ENCODE results near the gene RBMS1.

RBMS1 gene

GRCh38 chr2:160275656-160276055, 218.0 kb downstream of the RBMS1 start:
- Histone ChIP-seq H3K36me3 (ENCODE audit: insufficient read depth, low read length) (peaks cover 60% of the 10 kb centered on the region), H3K9ac (ENCODE audit: low read depth, low read length) (no peak overlapping the region), H3K9me3 (ENCODE audit: insufficient read depth, low read depth, low read length) (no peaks in the 10 kb centered on the region), H3K4me3 (ENCODE audit: low read length) (no peak overlapping the region), H3K27ac (ENCODE audit: low read depth, low read length) (no peak overlapping the region), H3K27me3 (ENCODE audit: insufficient read depth, low read length) (no peaks in the 10 kb centered on the region), H3K4me1 (ENCODE audit: insufficient read depth, low read length) (peaks cover 24% of the 10 kb centered on the region)
- 88% methylated on average over 2 of the region's 3 CpGs for whole genome bisulfite sequencing

DNA sequence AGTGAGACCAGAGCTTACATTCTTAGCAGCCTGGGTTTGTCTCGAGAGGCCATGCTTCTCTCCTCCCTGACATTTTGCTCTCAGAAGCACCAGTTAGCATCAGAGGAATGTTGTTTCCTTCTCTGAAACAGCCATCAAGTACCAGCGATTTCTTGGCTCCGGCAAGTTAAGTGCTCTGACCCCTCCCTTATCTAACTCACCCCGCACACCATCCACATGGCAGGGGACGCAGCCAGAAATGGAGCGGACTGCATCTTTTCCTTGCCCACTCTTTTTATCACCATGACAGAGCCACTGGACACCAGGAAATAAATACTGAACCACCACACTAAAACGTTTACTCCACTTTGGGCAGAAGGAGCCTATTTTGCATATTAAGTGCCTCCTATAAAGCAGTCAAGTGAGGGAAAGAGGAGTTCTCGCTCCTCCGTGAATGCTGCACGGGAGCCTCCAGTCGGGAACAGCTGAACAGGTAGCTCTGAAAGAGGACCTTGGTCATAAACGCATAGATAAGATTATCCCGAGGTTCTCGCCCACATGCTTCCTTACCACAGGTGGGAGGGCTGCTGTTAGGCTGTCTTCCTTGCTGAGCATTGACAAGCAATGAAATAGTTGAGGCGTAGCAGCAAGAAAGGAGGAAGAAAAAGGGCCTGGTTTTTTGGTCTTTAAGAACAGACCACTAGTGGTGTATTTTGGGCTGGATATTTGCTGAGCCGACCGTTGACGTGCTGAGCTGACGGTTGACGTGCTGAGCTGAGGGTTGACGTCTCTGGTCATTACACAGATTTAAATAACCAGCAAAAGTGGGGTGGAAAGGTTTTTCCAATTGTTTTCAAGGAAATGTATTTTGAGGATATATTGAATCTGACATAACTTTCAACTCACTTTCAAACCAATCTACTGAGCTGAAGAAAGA, 222.2 kb downstream of the RBMS1 start:
- peaks cover 27% of the 10 kb centered on the region for H3K36me3 ChIP-seq (ENCODE audit: insufficient read depth, low read length)
- H3K9ac ChIP-seq (ENCODE audit: low read depth, low read length), result no peak overlapping the region
- 83% methylated on average over 21 of the region's 21 CpGs for WGBS
- H3K27ac ChIP-seq (ENCODE audit: low read depth, low read length), result peak overlapping the region; percentile 82
- peaks cover 11% of the 10 kb centered on the region for H3K27me3 ChIP-seq (ENCODE audit: insufficient read depth, low read length)
- H3K4me3 ChIP-seq (ENCODE audit: low read length), result no peak overlapping the region
- peaks cover 26% of the 10 kb centered on the region for H3K4me1 ChIP-seq (ENCODE audit: insufficient read depth, low read length)
- H3K9me3 ChIP-seq (ENCODE audit: insufficient read depth, low read depth, low read length), result no peaks in the 10 kb centered on the region

DNA sequence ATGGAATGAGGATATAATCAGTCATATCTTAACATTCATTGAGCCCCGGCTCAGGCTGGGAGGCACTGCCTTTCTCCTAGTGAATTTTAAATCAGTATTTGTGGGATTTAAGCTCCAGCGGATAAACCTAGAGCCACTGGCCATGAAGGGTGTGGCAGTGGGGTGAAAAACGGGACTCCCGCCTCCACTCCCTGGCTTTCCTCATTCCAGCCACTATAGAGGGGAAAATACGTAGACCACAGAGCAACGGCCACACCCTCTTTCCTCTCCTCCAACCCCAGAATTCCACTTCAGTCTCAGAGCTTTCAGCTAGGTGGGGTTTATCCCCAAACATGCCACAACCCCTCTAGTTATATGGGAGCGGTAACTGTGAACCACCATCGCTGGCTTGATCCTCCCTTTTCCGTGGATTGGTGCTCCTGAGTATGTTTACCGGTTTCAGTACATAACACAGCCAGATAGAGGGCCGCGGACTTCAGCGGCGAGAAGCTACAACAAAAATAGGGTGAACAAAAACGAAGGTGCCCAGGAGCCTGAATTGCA, 223.0 kb downstream of the RBMS1 start:
- WGBS, result 65% methylated on average over 15 of the region's 15 CpGs
- Histone ChIP-seq H3K36me3 (ENCODE audit: insufficient read depth, low read length) (peaks cover 19% of the 10 kb centered on the region), H3K9ac (ENCODE audit: low read depth, low read length) (peak overlapping the region; percentile 7; the same call in 1 of the 2 replicates), H3K9me3 (ENCODE audit: insufficient read depth, low read depth, low read length) (no peaks in the 10 kb centered on the region), H3K27me3 (ENCODE audit: insufficient read depth, low read length) (peaks cover 11% of the 10 kb centered on the region), H3K4me3 (ENCODE audit: low read length) (peak overlapping the region; percentile 53), H3K27ac (ENCODE audit: low read depth, low read length) (peak overlapping the region; percentile 82), H3K4me1 (ENCODE audit: insufficient read depth, low read length) (peaks cover 26% of the 10 kb centered on the region)

GRCh38 chr2:160269803-160270570, 223.6 kb downstream of the RBMS1 start:
- 3% methylated on average over 53 of the region's 53 CpGs for WGBS
- Histone ChIP-seq H3K9ac (ENCODE audit: low read depth, low read length) (peak overlapping the region; percentile 83), H3K4me3 (ENCODE audit: low read length) (peak overlapping the region; percentile 53), H3K27ac (ENCODE audit: low read depth, low read length) (peak overlapping the region; percentile 82), H3K4me1 (ENCODE audit: insufficient read depth, low read length) (peaks cover 26% of the 10 kb centered on the region), H3K27me3 (ENCODE audit: insufficient read depth, low read length) (peaks cover 11% of the 10 kb centered on the region), H3K36me3 (ENCODE audit: insufficient read depth, low read length) (peaks cover 12% of the 10 kb centered on the region), H3K9me3 (ENCODE audit: insufficient read depth, low read depth, low read length) (no peaks in the 10 kb centered on the region)

DNA sequence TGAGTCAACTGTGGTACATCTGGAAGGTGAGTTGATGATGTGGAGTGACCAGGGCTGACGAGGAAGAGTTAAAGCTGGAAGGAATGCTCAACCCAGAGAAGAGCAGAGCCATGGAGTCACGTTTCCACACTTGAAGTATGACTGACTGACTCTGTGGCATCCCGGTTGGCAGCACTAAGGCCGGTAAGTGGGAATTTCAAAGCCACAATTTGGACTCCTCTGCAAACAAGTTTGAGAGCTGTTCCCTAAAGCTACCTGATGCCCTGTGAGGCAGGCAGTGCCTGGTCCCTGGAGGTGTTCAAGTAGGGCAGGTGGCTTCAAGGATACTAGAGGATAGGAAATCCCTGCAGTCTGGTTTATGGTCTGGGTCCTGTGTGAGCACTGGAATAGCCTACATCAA, 224.2 kb downstream of the RBMS1 start:
- H3K27ac ChIP-seq (ENCODE audit: low read depth, low read length), result no peak overlapping the region; the same call in 1 of the 2 replicates
- peak overlapping the region; percentile 83; the same call in 1 of the 2 replicates for H3K9ac ChIP-seq (ENCODE audit: low read depth, low read length)
- 92% methylated on average over 4 of the region's 4 CpGs for WGBS
- peaks cover 26% of the 10 kb centered on the region for H3K4me1 ChIP-seq (ENCODE audit: insufficient read depth, low read length)
- H3K9me3 ChIP-seq (ENCODE audit: insufficient read depth, low read depth, low read length), result no peaks in the 10 kb centered on the region
- peaks cover 11% of the 10 kb centered on the region for H3K27me3 ChIP-seq (ENCODE audit: insufficient read depth, low read length)
- peaks cover 6% of the 10 kb centered on the region; the same call in 1 of the 2 replicates for H3K36me3 ChIP-seq (ENCODE audit: insufficient read depth, low read length)
- peak overlapping the region; percentile 53 for H3K4me3 ChIP-seq (ENCODE audit: low read length)

- peaks cover 5% of the 10 kb centered on the region; the same call in 1 of the 2 replicates for H3K36me3 ChIP-seq (ENCODE audit: insufficient read depth, low read length)
- H3K4me3 ChIP-seq (ENCODE audit: low read length), result no peak overlapping the region
- 97% methylated on average over 1 of the region's 2 CpGs for WGBS
- no peaks in the 10 kb centered on the region for H3K9me3 ChIP-seq (ENCODE audit: insufficient read depth, low read depth, low read length)
- H3K27ac ChIP-seq (ENCODE audit: low read depth, low read length), result no peak overlapping the region
- H3K27me3 ChIP-seq (ENCODE audit: insufficient read depth, low read length), result peaks cover 11% of the 10 kb centered on the region
- H3K9ac ChIP-seq (ENCODE audit: low read depth, low read length), result no peak overlapping the region
- H3K4me1 ChIP-seq (ENCODE audit: insufficient read depth, low read length), result peaks cover 26% of the 10 kb centered on the region
Measured at GRCh38 chr2:160268151-160268781, 225.3 kb downstream of the RBMS1 start.

DNA sequence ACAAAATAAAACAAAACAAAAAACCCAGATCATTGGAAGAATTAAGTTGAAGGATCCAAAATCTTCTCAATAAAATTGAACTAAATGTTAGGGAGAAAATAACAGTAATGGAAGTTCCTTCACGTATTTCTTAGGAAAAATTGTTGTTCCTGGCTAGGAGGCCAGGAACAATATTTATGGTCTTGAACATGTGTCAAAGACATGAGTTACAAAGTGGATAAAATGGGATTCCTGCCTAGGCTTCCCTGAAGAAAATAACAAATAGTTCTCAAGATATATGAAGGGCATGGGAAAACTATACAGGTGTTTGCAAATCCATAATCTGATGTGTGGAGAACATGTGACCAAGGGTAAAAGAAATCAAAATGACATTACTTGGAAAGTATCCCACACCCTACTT, 225.9 kb downstream of the RBMS1 start:
- H3K27me3 ChIP-seq (ENCODE audit: insufficient read depth, low read length), result peaks cover 11% of the 10 kb centered on the region
- no peak overlapping the region for H3K27ac ChIP-seq (ENCODE audit: low read depth, low read length)
- 95% methylated on average over 1 of the region's 1 CpG for WGBS
- H3K9ac ChIP-seq (ENCODE audit: low read depth, low read length), result no peak overlapping the region
- no peaks in the 10 kb centered on the region for H3K9me3 ChIP-seq (ENCODE audit: insufficient read depth, low read depth, low read length)
- H3K4me1 ChIP-seq (ENCODE audit: insufficient read depth, low read length), result peaks cover 26% of the 10 kb centered on the region
- H3K36me3 ChIP-seq (ENCODE audit: insufficient read depth, low read length), result no peaks in the 10 kb centered on the region
- no peak overlapping the region for H3K4me3 ChIP-seq (ENCODE audit: low read length)

DNA sequence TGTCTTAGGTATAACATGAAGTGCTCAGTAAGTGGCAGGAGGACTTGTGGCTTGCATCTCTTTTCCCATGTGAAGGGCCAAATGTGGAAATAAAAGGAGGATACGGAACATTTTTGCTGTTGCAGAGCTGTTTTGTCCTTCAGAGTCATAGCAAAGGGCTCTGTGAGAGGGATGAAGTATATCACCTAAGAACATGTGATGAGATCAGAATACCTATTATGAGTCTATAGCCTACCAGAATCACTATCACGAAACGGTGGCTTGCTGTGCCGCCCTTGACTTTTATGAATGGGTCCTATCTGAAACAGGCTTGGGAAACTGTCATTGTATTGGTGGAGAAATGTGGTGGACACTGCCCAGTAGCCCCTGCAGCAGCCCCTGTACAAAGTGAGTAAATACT, 226.6 kb downstream of the RBMS1 start:
- WGBS, result 92% methylated on average over 4 of the region's 4 CpGs
- Histone ChIP-seq H3K27ac (ENCODE audit: low read depth, low read length) (no peak overlapping the region), H3K4me1 (ENCODE audit: insufficient read depth, low read length) (peaks cover 23% of the 10 kb centered on the region), H3K4me3 (ENCODE audit: low read length) (no peak overlapping the region), H3K36me3 (ENCODE audit: insufficient read depth, low read length) (no peaks in the 10 kb centered on the region), H3K27me3 (ENCODE audit: insufficient read depth, low read length) (peaks cover 11% of the 10 kb centered on the region), H3K9me3 (ENCODE audit: insufficient read depth, low read depth, low read length) (no peaks in the 10 kb centered on the region), H3K9ac (ENCODE audit: low read depth, low read length) (no peak overlapping the region)

- Histone ChIP-seq H3K27ac (ENCODE audit: low read depth, low read length) (no peak overlapping the region), H3K9ac (ENCODE audit: low read depth, low read length) (no peak overlapping the region), H3K27me3 (ENCODE audit: insufficient read depth, low read length) (peaks cover 11% of the 10 kb centered on the region), H3K4me1 (ENCODE audit: insufficient read depth, low read length) (peaks cover 14% of the 10 kb centered on the region), H3K36me3 (ENCODE audit: insufficient read depth, low read length) (no peaks in the 10 kb centered on the region), H3K4me3 (ENCODE audit: low read length) (no peak overlapping the region), H3K9me3 (ENCODE audit: insufficient read depth, low read depth, low read length) (no peaks in the 10 kb centered on the region)
- WGBS, result 95% methylated on average over 6 of the region's 7 CpGs
Measured at GRCh38 chr2:160266037-160266551, 227.5 kb downstream of the RBMS1 start.

DNA sequence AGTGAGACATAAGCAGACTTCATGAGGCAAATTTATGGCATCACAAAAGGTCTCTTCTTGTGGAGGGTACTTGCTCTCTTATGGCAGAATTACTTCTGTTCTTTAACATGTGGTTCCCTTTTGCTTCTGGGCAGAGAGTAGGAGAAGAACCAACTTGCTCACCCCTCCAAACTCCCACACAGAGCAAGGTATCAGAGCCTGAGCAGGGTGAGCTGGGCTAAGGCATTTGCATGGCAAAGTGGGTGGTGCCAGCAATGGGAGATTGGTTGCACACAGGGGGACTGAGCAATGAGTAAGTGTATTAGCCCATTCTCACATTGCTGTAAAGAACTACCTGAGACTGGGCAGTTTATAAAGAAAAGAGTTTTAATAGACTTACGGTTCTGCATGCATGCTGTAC, 229.3 kb downstream of the RBMS1 start:
- Histone ChIP-seq H3K9ac (ENCODE audit: low read depth, low read length) (no peak overlapping the region), H3K27me3 (ENCODE audit: insufficient read depth, low read length) (peaks cover 8% of the 10 kb centered on the region), H3K36me3 (ENCODE audit: insufficient read depth, low read length) (no peaks in the 10 kb centered on the region), H3K27ac (ENCODE audit: low read depth, low read length) (no peak overlapping the region), H3K4me3 (ENCODE audit: low read length) (no peak overlapping the region), H3K4me1 (ENCODE audit: insufficient read depth, low read length) (peaks cover 2% of the 10 kb centered on the region), H3K9me3 (ENCODE audit: insufficient read depth, low read depth, low read length) (no peaks in the 10 kb centered on the region)
- 100% methylated on average over 1 of the region's 1 CpG for WGBS

Measured in HUES64 (cell line).